Nephron (organoid): ENCODE results near the gene S100P.
"Not testable (repeated sequence)": the region's sequence is repeated elsewhere in the genome, so short reads cannot be mapped to it uniquely, and the experiment has no call there.

ENCODE experiments used
- H3K27ac Mint-ChIP-seq, 3 experiments: 2 replicates each; pipeline ENCODE4 v1.8.0; 2020; ENCODE audit warnings: mixed read lengths in 3 of 3, mild to moderate bottlenecking in 2 of 3, moderate library complexity in 1 of 3
- H3K27me3 Mint-ChIP-seq: 2 replicates; pipeline ENCODE4 v1.8.0; 2021; ENCODE audit warnings: low read depth, mild to moderate bottlenecking, moderate library complexity, mixed read lengths
- H3K36me3 Mint-ChIP-seq: 2 replicates; pipeline ENCODE4 v1.8.0; 2020; ENCODE audit warnings: low read depth, mixed read lengths
- H3K4me1 Mint-ChIP-seq: 2 replicates; pipeline ENCODE4 v1.8.0; 2020; ENCODE audit warnings: mixed read lengths
- H3K4me3 Mint-ChIP-seq, 3 experiments: 2 replicates each; pipeline ENCODE4 v1.8.0; 2020; ENCODE audit warnings: mild to moderate bottlenecking in 3 of 3, mixed read lengths in 3 of 3, moderate library complexity in 2 of 3
- H3K9me3 Mint-ChIP-seq: 2 replicates; pipeline ENCODE4 v1.8.0; 2020; ENCODE audit warnings: mixed read lengths
- TF ChIP-seq, protein P1 (sequence below), 3 experiments: fragments of 200-600 bp; sonication (generic); IDR thresholded peaks; one replicate each; pipeline ENCODE4 v1.5.0; 2021; ENCODE audit warnings: antibody characterized with exemption in 3 of 3; ENCODE audit not compliant: unreplicated experiment in 3 of 3

Gene S100P

GRCh38 chr4:6721121-6721520 is 27.4 kb downstream of the S100P start:
- H3K4me3 Mint-ChIP-seq, result no peak overlapping the region
- no peaks in the 10 kb centered on the region for H3K36me3 Mint-ChIP-seq
- H3K4me1 Mint-ChIP-seq, result peaks cover 12% of the 10 kb centered on the region
- no peaks in the 10 kb centered on the region for H3K27me3 Mint-ChIP-seq
- H3K9me3 Mint-ChIP-seq, result no peaks in the 10 kb centered on the region
- no peak overlapping the region for H3K27ac Mint-ChIP-seq
- TF ChIP-seq, protein P1, sequence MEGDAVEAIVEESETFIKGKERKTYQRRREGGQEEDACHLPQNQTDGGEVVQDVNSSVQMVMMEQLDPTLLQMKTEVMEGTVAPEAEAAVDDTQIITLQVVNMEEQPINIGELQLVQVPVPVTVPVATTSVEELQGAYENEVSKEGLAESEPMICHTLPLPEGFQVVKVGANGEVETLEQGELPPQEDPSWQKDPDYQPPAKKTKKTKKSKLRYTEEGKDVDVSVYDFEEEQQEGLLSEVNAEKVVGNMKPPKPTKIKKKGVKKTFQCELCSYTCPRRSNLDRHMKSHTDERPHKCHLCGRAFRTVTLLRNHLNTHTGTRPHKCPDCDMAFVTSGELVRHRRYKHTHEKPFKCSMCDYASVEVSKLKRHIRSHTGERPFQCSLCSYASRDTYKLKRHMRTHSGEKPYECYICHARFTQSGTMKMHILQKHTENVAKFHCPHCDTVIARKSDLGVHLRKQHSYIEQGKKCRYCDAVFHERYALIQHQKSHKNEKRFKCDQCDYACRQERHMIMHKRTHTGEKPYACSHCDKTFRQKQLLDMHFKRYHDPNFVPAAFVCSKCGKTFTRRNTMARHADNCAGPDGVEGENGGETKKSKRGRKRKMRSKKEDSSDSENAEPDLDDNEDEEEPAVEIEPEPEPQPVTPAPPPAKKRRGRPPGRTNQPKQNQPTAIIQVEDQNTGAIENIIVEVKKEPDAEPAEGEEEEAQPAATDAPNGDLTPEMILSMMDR (IDR thresholded peaks at IDR 0.05; ENCODE audit: unreplicated experiment in 3 of 3), result no peak

GRCh38 chr4:6722891-6723290 is 29.2 kb downstream of the S100P start:
- Mint-ChIP-seq H3K36me3 (no peaks in the 10 kb centered on the region), H3K9me3 (no peaks in the 10 kb centered on the region), H3K27ac (no peak overlapping the region), H3K4me3 (no peak overlapping the region), H3K4me1 (peaks cover 19% of the 10 kb centered on the region), H3K27me3 (no peaks in the 10 kb centered on the region)
- TF ChIP-seq, protein P1 (IDR thresholded peaks at IDR 0.05; ENCODE audit: unreplicated experiment in 3 of 3), result no peak

GRCh38 chr4:6723851-6724250 is 30.2 kb downstream of the S100P start:
- H3K4me3 Mint-ChIP-seq, result no peak overlapping the region
- peaks cover 4% of the 10 kb centered on the region for H3K27me3 Mint-ChIP-seq
- TF ChIP-seq, protein P1 (IDR thresholded peaks at IDR 0.05; ENCODE audit: unreplicated experiment in 3 of 3), result no peak
- H3K36me3 Mint-ChIP-seq, result no peaks in the 10 kb centered on the region
- H3K4me1 Mint-ChIP-seq, result peaks cover 20% of the 10 kb centered on the region
- no peaks in the 10 kb centered on the region for H3K9me3 Mint-ChIP-seq
- H3K27ac Mint-ChIP-seq, result no peak overlapping the region

- Mint-ChIP-seq H3K4me1 (peaks cover 15% of the 10 kb centered on the region), H3K27ac (peak overlapping the region in 2 of 3 experiments; percentile 18 to 24), H3K36me3 (no peaks in the 10 kb centered on the region), H3K27me3 (peaks cover 4% of the 10 kb centered on the region), H3K9me3 (no peaks in the 10 kb centered on the region), H3K4me3 (no peak overlapping the region)
- TF ChIP-seq, protein P1 (IDR thresholded peaks at IDR 0.05; ENCODE audit: unreplicated experiment in 3 of 3), result no peak
Observed at GRCh38 chr4:6724421-6725111, 30.9 kb downstream of the S100P start.

GRCh38 chr4:6725427-6725961 is 31.8 kb downstream of the S100P start:
- H3K27ac Mint-ChIP-seq, H3K9me3 Mint-ChIP-seq, H3K4me3 Mint-ChIP-seq, H3K36me3 Mint-ChIP-seq, H3K27me3 Mint-ChIP-seq: not testable (repeated sequence)
- peaks cover 15% of the 10 kb centered on the region for H3K4me1 Mint-ChIP-seq

DNA sequence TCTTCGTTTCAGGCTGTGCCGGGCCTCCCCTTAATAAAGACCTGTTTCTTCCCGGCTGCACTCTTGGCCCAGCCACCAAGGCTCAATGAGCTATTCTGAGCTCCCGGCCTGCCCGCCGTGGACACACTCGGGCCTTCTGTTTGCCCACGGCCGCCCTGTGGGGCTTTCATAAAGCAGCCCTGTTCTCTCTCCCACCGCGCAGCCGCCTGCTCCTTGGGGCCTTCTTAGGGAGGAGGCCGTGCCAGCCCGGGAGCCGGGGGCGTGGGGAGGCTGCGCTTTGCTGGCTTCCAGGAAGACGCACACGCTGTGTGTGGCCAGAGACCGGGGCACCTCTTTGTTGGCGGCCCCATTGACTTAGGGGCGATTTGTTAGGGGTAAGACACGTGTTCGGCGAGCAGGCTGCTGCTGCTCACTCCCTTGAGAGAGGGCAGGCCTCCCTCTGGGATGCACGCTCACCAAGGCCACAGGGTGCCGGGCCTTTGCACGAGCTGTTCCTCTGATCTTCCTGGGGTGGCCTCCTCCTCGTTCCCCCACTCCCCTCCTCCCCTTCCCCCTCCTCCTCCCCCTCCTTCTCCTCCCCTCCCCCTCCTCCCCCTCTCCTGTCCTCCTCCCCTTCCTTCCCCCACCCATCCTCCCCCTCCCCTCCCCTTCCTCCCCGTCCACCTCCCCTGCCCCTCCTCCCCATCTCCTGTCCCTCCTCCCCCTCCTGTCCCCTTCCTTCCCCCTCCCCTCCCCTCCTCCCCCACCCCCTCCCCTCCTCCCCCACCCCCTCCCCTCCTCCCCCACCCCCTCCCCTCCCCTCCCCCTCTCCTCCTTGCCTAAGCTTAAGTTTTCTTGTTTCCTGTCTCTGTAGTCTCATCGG is 33.6 kb downstream of the S100P start:
- H3K4me3 Mint-ChIP-seq, result peak overlapping the region in 2 of 3 experiments; percentile 34 to 37
- TF ChIP-seq, protein P1 (IDR thresholded peaks at IDR 0.05; ENCODE audit: unreplicated experiment in 3 of 3), result no peak

More for the DNA sequence above, 33.6 kb downstream of the S100P start:
- no peaks in the 10 kb centered on the region for H3K36me3 Mint-ChIP-seq
- peaks cover 4% of the 10 kb centered on the region for H3K27me3 Mint-ChIP-seq
- no peaks in the 10 kb centered on the region for H3K9me3 Mint-ChIP-seq
- H3K4me1 Mint-ChIP-seq, result peaks cover 15% of the 10 kb centered on the region
- H3K27ac Mint-ChIP-seq, result peak overlapping the region; percentile 65 to 80 (median 71)
